AG08396 (cell line): Measurements from ENCODE around the gene ACBD4.
A peak's percentile ranks its signal among the peaks of the same experiment; 100 is the strongest.

Experiments used
- DNase-seq: peaks from one replicate; pipeline ENCODE4 v3.0.0; 2012; ENCODE audit warnings: low spot score, mixed read lengths

The ACBD4 gene

GRCh38 chr17:45155483-45155882 is 20.0 kb downstream of the ACBD4 start:
- DNase-seq, result no peak

GRCh38 chr17:45156242-45156641 is 20.8 kb downstream of the ACBD4 start:
- no peak for DNase-seq

GRCh38 chr17:45160447-45161287 is 25.2 kb downstream of the ACBD4 start:
- DNase-seq, result peak; percentile 60

- peak; percentile 97 for DNase-seq
Observed at GRCh38 chr17:45161288-45162024, 26.0 kb downstream of the ACBD4 start, which contains the start of gene HEXIM2. HEXIM2 (plus strand) TSS chr17:45161875; CDS start chr17:45162794, 919 bp downstream.

- DNase-seq, result no peak
Observed at GRCh38 chr17:45162025-45162687, 26.7 kb downstream of the ACBD4 start.

- DNase-seq, result no peak
Observed at GRCh38 chr17:45164734-45165269, 29.3 kb downstream of the ACBD4 start.

GRCh38 chr17:45168991-45169752 is 33.7 kb downstream of the ACBD4 start:
- DNase-seq, result no peak

GRCh38 chr17:45170280-45170930 is 34.9 kb downstream of the ACBD4 start:
- DNase-seq, result no peak

- peak; percentile 83 for DNase-seq
Observed at GRCh38 chr17:45170931-45171337, 35.4 kb downstream of the ACBD4 start.

GRCh38 chr17:45171338-45172231 is 36.1 kb downstream of the ACBD4 start:
- DNase-seq, result no peak

GRCh38 chr17:45172232-45172540 is 36.7 kb downstream of the ACBD4 start:
- no peak for DNase-seq

- peak; percentile 68 for DNase-seq
Observed at GRCh38 chr17:45172541-45173286, 37.2 kb downstream of the ACBD4 start.

GRCh38 chr17:45175759-45176115 is 40.2 kb downstream of the ACBD4 start:
- DNase-seq, result no peak

GRCh38 chr17:45177563-45177962 is 42.1 kb downstream of the ACBD4 start:
- DNase-seq, result no peak

- DNase-seq, result no peak
Observed at GRCh38 chr17:45184144-45184543, 48.7 kb downstream of the ACBD4 start.

GRCh38 chr17:45186801-45187354 is 51.4 kb downstream of the ACBD4 start:
- no peak for DNase-seq

- DNase-seq, result no peak
Observed at GRCh38 chr17:45189009-45189408, 53.5 kb downstream of the ACBD4 start.

- DNase-seq, result no peak
Observed at GRCh38 chr17:45190503-45191255, 55.2 kb downstream of the ACBD4 start.
